ENCODE data around the gene LCE7A. TPM values are rescaled to one million over a fixed set of nuclear protein-coding genes. Genes with fewer than 3 reads are reported as not detected.

LCE7A gene
- total RNA-seq, 6 experiments from 2014 or later: not detected

GRCh38 chr1:152873495-152873894 lies 13.7 kb downstream of the LCE7A start:
- Histone ChIP-seq H3K36me3 (no peaks in the 10 kb centered on the region), H3K27ac (no peak overlapping the region), H3K4me3 (no peak overlapping the region), H3K27me3 (no peaks in the 10 kb centered on the region), H3K4me1 (peaks cover 0 to 12% (median 5%) of the 10 kb centered on the region in 4 donors), H3K9me3 (no peaks in the 10 kb centered on the region)
- TF ChIP-seq POLR2A (IDR thresholded peaks at IDR 0.05) (no peak), CTCF (IDR thresholded peaks at IDR 0.05) (no peak)
- intact Hi-C loops (cut with DNase I): no loop called here
- ATAC-seq (no peak), DNase-seq (no peak)

GRCh38 chr1:152876827-152877226 lies 17.0 kb downstream of the LCE7A start:
- ATAC-seq (peak; percentile 46 to 76 (median 59)), DNase-seq (peak in 1 of 3 donors; percentile 54)
- Histone ChIP-seq H3K4me1 (peaks cover 0 to 34% (median 14%) of the 10 kb centered on the region in 4 donors), H3K4me3 (no peak overlapping the region), H3K27ac (no peak overlapping the region), H3K36me3 (no peaks in the 10 kb centered on the region), H3K9me3 (no peaks in the 10 kb centered on the region), H3K27me3 (no peaks in the 10 kb centered on the region)
- WGBS (ENCODE audit: insufficient coverage, low coverage, low lambda C conversion rate, missing lambda C conversion rate): 25% methylated on average over 1 of the region's 1 CpG
- TF ChIP-seq CTCF (IDR thresholded peaks at IDR 0.05) (no peak), POLR2A (IDR thresholded peaks at IDR 0.05) (no peak)
- intact Hi-C loops (cut with DNase I): no loop called here

GRCh38 chr1:152878042-152878441 lies 18.2 kb downstream of the LCE7A start, which contains the start of gene SMCP:
Gene SMCP (plus strand): TSS chr1:152878322. CDS start chr1:152884423, 6,101 bp downstream.
- Histone ChIP-seq H3K27me3 (no peaks in the 10 kb centered on the region), H3K4me3 (no peak within 1 kb of the TSS), H3K9me3 (no peaks in the 10 kb centered on the region), H3K36me3 (no peaks in the 10 kb centered on the region), H3K4me1 (peaks cover 0 to 34% (median 14%) of the 10 kb centered on the region in 4 donors), H3K27ac (peak within 1 kb of the TSS in 1 of 3 donors; percentile 56)
- DNase-seq (no peak), ATAC-seq (no peak)
- 8% methylated on average over 1 of the region's 1 CpG for WGBS (ENCODE audit: insufficient coverage, low coverage, low lambda C conversion rate, missing lambda C conversion rate)
- TF ChIP-seq POLR2A (IDR thresholded peaks at IDR 0.05) (no peak), CTCF (IDR thresholded peaks at IDR 0.05) (no peak)
- intact Hi-C loops (cut with DNase I): no loop called here

GRCh38 chr1:152879559-152880198 lies 19.9 kb downstream of the LCE7A start:
- no peak for TF ChIP-seq POLR2A (IDR thresholded peaks at IDR 0.05)
- TF ChIP-seq CTCF (IDR thresholded peaks at IDR 0.05): no peak
- ATAC-seq: peak; percentile 83 to 89 (median 84)
- no peaks in the 10 kb centered on the region for H3K9me3 ChIP-seq
- intact Hi-C loops (cut with DNase I): no loop called here
- no peaks in the 10 kb centered on the region for H3K27me3 ChIP-seq
- peaks cover 0 to 34% (median 14%) of the 10 kb centered on the region in 4 donors for H3K4me1 ChIP-seq
- no peaks in the 10 kb centered on the region for H3K36me3 ChIP-seq
- no peak overlapping the region for H3K4me3 ChIP-seq
- peak overlapping the region in 2 of 3 donors; percentile 13 to 56 for H3K27ac ChIP-seq
- peak in 1 of 3 donors; percentile 64 for DNase-seq

Data from right lobe of liver (tissue), 6 donors.